MCF 10A (cell line): ENCODE measurements around the gene ZFP69B. TPM values are rescaled to one million over a fixed set of nuclear protein-coding genes. Genes with fewer than 3 reads are reported as not detected.

Experiments used
- BruUV-seq: library from RNA; stranded (reverse); fragments of 400-500 nt; replicated peaks from 2 replicates; lab custom pipeline; 2021; lab: Mats Ljungman, UMichigan
- CTCF ChIA-PET: fragments of 300-600 bp; sonication (Branson Sonifier 250); formaldehyde crosslinking; extraction: SDS; loops from one replicate; lab custom pipeline; 2021; ENCODE audit warnings: antibody characterized with exemption, inconsistent platforms; lab: Yijun Ruan, JAX
- POLR2A ChIA-PET: fragments of 300-600, 350-650 bp; sonication (Branson Sonifier 250); formaldehyde crosslinking; extraction: SDS; loops from one replicate; lab custom pipeline; 2020; ENCODE audit warnings: antibody characterized with exemption, inconsistent platforms; lab: Yijun Ruan, JAX
- DNase-seq: peaks from one replicate; pipeline ENCODE4 v3.0.0-alpha.2; 2018; ENCODE audit not compliant: unreplicated experiment
- H3K27ac Mint-ChIP-seq: one replicate; pipeline ENCODE4 v1.8.0; 2022; ENCODE audit warnings: mild to moderate bottlenecking, low read depth, mixed read lengths; ENCODE audit not compliant: unreplicated experiment
- H3K27me3 Mint-ChIP-seq: one replicate; pipeline ENCODE4 v1.8.0; 2022; ENCODE audit warnings: mixed read lengths; ENCODE audit not compliant: insufficient read depth, unreplicated experiment
- H3K36me3 Mint-ChIP-seq: one replicate; pipeline ENCODE4 v1.8.0; 2022; ENCODE audit warnings: mild to moderate bottlenecking, moderate library complexity, mixed read lengths; ENCODE audit not compliant: insufficient read depth, unreplicated experiment
- H3K4me1 Mint-ChIP-seq: one replicate; pipeline ENCODE4 v1.8.0; 2022; ENCODE audit warnings: mixed read lengths; ENCODE audit not compliant: insufficient read depth, unreplicated experiment
- H3K4me3 Mint-ChIP-seq: one replicate; pipeline ENCODE4 v1.8.0; 2022; ENCODE audit warnings: mild to moderate bottlenecking, moderate library complexity, mixed read lengths; ENCODE audit not compliant: unreplicated experiment
- H3K9me3 Mint-ChIP-seq: one replicate; pipeline ENCODE4 v1.8.0; 2022; ENCODE audit warnings: mixed read lengths; ENCODE audit not compliant: unreplicated experiment
- intact Hi-C: fragments of 100-400 bp; cut with micrococcal nuclease; formaldehyde crosslinking; loops from 2 replicates; pipeline ENCODE4 v1.14.1; 2022
- total RNA-seq: library from RNA; stranded (reverse); gene quantifications from 2 replicates; pipeline ENCODE4 v1.2.3, GENCODE V29; 2022
- TF ChIP-seq, protein P1 (sequence below): fragments of 200-600 bp; IDR thresholded peaks from one replicate; pipeline ENCODE4 v1.8.0; 2022; ENCODE audit warnings: antibody characterized with exemption, mild to moderate bottlenecking; ENCODE audit not compliant: unreplicated experiment

ZFP69B gene
- total RNA-seq, 1 experiment from 2014 or later: 8.9 TPM

DNA sequence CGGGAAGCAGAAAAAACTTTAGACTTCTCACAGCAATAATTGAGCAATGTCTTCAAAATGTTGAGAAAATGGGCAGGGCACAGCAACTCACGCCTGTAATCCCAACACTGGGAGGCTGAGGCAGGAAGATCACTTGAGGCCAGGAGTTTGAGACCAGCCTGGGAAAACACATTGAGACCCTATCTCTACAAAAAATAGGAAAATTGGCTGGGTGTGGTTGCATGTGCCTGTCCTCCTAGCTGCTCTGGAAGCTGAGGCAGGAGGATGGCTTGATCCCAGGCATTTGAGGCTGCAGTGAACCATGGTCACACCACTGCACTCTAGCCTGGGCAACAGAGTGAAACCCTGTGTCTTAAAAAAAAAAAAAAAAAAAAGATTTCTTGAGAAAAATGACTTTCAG lies 19.1 kb downstream of the ZFP69B start:
- intact Hi-C loops: no loop called here
- Mint-ChIP-seq H3K27me3 (no peaks in the 10 kb centered on the region), H3K36me3 (no peaks in the 10 kb centered on the region), H3K4me3 (no peak overlapping the region), H3K9me3 (peaks cover 53% of the 10 kb centered on the region), H3K4me1 (no peaks in the 10 kb centered on the region), H3K27ac (no peak overlapping the region)
- BruUV-seq: no TSS peak
- ChIA-PET POLR2A (no interaction called here), CTCF (no interaction called here)
- no peak for DNase-seq
- TF ChIP-seq, protein P1, sequence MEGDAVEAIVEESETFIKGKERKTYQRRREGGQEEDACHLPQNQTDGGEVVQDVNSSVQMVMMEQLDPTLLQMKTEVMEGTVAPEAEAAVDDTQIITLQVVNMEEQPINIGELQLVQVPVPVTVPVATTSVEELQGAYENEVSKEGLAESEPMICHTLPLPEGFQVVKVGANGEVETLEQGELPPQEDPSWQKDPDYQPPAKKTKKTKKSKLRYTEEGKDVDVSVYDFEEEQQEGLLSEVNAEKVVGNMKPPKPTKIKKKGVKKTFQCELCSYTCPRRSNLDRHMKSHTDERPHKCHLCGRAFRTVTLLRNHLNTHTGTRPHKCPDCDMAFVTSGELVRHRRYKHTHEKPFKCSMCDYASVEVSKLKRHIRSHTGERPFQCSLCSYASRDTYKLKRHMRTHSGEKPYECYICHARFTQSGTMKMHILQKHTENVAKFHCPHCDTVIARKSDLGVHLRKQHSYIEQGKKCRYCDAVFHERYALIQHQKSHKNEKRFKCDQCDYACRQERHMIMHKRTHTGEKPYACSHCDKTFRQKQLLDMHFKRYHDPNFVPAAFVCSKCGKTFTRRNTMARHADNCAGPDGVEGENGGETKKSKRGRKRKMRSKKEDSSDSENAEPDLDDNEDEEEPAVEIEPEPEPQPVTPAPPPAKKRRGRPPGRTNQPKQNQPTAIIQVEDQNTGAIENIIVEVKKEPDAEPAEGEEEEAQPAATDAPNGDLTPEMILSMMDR: no peak

DNA sequence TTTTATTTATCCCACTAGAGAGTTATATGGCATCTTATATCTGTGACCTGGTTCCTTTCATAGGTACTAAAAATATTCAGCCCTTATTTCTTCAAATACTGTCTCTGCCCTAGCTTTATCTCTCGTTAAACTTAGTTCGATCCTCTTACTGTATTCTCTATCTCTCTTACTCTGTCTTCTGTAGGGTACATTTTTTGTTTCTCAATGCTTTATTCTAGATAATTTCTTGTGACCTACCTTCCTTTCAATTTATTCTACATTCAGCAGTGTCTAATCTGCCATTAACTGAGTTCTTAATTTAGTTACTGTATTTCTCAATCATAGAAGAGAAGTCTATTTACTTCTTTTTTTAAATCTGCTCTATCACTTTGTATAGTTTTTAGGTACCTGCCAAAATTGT lies 25.0 kb downstream of the ZFP69B start:
- ChIA-PET CTCF (no interaction called here), POLR2A (no interaction called here)
- Mint-ChIP-seq H3K36me3 (no peaks in the 10 kb centered on the region), H3K4me3 (no peak overlapping the region), H3K27me3 (no peaks in the 10 kb centered on the region), H3K9me3 (peaks cover 27% of the 10 kb centered on the region), H3K27ac (no peak overlapping the region), H3K4me1 (peaks cover 6% of the 10 kb centered on the region)
- intact Hi-C loops: no loop called here
- BruUV-seq: no TSS peak
- DNase-seq: no peak
- TF ChIP-seq, protein P1: no peak

GRCh38 chr1:40476924-40477677 lies 26.8 kb downstream of the ZFP69B start, which contains the start of gene ZFP69:
Gene ZFP69, plus strand, starts transcription at chr1:40477290. Its CDS starts 2,072 bp downstream, at chr1:40479362.
- peak within 1 kb of the TSS; percentile 72 for H3K4me3 Mint-ChIP-seq
- H3K4me1 Mint-ChIP-seq: peaks cover 6% of the 10 kb centered on the region
- H3K27ac Mint-ChIP-seq: peak within 1 kb of the TSS; percentile 70
- DNase-seq: peak; percentile 21
- TF ChIP-seq, protein P1: no peak
- no TSS peak for BruUV-seq
- peaks cover 23% of the 10 kb centered on the region for H3K9me3 Mint-ChIP-seq
- H3K27me3 Mint-ChIP-seq: no peaks in the 10 kb centered on the region
- POLR2A ChIA-PET: interaction anchor here (1.2 to 1.8 kb wide), 2 partner anchors 23 to 27 kb away, joined by 3 to 7 read pairs; partner anchors contain the start of gene ZFP69B
- intact Hi-C loops: no loop called here
- peaks cover 14% of the 10 kb centered on the region for H3K36me3 Mint-ChIP-seq
- CTCF ChIA-PET: no interaction called here

- TF ChIP-seq, protein P1: no peak
- DNase-seq: no peak
- Mint-ChIP-seq H3K4me3 (peak overlapping the region; percentile 72), H3K27ac (no peak overlapping the region), H3K36me3 (peaks cover 20% of the 10 kb centered on the region), H3K4me1 (peaks cover 6% of the 10 kb centered on the region), H3K27me3 (no peaks in the 10 kb centered on the region), H3K9me3 (peaks cover 24% of the 10 kb centered on the region)
- ChIA-PET POLR2A (interaction anchor here (1.0 to 1.8 kb wide), 5 partner anchors 12 to 54 kb away, joined by 3 to 7 read pairs (median 3); partner anchors contain the start of genes ZFP69B and ZNF684), CTCF (interaction anchor here (0.6 kb wide), 1 partner anchor 35 kb away, joined by 3 read pairs; no protein-coding TSS in a partner anchor)
- intact Hi-C loops: no loop called here
- BruUV-seq: no TSS peak
Measured at GRCh38 chr1:40477678-40478053, 27.4 kb downstream of the ZFP69B start.
